GM21381 (cell line): ENCODE measurements around the gene NCOA7.

Source experiments
- ATAC-seq: cut with Tn5 transposase; IDR thresholded peaks from one replicate; pipeline ENCODE4 v1.9.1; 2021; ENCODE audit warnings: mild to moderate bottlenecking, moderate library complexity; ENCODE audit not compliant: unreplicated experiment

Gene NCOA7, protein sequence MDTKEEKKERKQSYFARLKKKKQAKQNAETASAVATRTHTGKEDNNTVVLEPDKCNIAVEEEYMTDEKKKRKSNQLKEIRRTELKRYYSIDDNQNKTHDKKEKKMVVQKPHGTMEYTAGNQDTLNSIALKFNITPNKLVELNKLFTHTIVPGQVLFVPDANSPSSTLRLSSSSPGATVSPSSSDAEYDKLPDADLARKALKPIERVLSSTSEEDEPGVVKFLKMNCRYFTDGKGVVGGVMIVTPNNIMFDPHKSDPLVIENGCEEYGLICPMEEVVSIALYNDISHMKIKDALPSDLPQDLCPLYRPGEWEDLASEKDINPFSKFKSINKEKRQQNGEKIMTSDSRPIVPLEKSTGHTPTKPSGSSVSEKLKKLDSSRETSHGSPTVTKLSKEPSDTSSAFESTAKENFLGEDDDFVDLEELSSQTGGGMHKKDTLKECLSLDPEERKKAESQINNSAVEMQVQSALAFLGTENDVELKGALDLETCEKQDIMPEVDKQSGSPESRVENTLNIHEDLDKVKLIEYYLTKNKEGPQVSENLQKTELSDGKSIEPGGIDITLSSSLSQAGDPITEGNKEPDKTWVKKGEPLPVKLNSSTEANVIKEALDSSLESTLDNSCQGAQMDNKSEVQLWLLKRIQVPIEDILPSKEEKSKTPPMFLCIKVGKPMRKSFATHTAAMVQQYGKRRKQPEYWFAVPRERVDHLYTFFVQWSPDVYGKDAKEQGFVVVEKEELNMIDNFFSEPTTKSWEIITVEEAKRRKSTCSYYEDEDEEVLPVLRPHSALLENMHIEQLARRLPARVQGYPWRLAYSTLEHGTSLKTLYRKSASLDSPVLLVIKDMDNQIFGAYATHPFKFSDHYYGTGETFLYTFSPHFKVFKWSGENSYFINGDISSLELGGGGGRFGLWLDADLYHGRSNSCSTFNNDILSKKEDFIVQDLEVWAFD

DNA sequence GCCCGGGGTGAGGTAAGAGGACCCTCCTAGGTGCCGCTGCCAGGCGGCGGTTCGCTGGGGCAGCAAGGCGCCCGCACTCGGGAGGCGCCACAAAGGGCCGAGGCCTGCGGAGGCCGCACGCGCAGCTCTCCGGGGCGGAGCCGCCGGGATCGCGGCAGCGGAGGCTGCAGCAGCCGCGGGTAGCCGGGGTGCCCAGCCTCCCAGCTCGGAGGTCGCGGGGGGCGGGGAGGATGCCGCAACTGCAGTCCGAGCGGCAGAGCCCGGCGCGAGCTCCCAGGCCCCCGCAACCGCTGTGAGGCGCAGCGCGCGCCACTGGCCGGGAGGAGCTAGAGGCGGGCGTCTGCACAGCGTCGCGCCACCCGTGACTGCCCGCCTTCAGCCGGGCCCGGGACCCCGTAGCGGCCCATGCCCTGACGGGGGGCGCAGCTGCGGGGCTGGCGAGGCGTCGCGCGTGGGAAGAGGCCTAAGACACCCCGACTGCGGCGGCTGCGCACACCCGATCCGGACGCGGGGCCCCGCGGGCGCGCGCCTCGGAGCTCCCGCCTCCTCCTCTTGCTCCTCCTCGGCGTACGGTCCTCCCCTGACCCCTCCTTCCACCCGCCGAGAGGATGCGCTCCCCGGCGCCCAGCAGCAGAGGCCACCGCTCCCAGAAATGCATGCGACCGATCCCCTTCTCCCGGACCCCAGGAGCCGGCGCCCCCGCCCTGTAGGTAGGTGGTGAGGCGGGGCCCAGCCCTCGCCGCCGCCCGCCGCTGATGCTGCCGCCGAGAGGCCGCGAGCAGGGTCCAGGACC, at the start of gene NCOA7:
NCOA7 (plus strand) TSS at position 603 of the 793 bp plus-strand sequence. CDS start 24,395 bp downstream, outside the sequence.
- peak; percentile 78 for ATAC-seq

DNA sequence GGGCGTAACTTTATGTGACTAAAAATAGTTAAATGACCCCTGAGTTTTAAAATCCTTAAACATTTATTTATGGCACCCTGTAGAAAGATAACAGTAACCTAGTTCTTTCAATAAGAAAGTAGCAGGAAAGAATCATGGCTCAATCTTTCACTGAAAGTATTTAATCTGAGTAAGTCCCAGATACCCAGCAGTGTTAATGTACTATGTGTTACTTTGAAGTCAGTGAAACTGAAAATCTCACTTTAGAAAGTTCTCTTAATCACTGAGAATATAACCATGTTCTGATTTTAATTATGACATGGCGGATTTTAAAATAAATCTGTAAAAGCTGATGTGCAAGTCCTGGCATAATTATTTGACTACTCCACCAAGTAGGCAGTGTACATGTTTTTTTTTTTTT, 49.4 kb upstream of the NCOA7 start:
- ATAC-seq, result no peak

DNA sequence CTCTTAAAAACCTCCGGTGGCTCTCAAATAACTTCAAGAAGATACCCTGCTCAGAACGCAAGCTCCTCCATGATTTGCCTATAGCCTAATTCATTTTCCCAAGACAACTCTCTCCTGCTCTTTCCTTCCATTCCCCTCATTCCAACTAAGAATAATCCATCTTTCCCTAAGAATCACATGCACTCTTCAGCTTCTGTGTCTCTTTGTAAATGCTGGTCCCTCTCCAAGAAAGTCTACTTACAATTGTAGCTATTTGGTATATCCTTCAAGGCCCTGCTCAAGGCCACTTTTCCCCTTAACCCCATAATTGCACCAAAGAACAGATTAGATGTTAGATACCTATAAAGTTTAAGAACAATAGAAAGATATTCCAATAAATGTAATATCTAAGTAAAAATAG, 48.7 kb upstream of the NCOA7 start:
- no peak for ATAC-seq

DNA sequence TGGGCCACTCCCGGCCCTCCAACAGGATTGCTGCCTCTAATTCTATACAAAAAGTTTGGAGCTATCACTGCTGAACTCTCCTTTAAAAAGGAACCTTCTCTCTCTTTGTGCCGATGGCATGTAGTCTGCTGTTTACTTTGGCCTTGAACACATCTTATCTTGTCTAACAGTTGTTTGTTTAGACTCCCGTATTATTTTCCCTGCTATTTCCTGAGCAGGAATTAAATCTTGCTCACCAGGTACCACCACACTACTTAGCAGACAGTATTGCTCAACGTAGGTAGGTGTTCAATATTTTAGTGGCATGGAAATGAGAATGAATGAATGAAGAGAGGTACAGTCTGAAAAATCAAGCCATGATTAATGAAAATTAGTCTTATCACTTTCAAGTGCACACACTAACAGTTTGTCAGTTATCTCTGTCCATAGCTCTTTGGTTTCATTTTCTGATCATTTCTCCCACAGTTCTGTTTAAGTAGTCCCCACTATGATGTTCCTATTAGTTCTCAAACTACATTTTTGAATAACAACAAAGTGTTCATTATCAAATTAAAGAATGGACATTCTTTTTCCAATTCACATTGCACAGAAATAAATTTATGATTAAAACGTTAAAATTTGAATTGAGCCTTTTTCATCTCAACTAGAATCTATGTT, 48.2 kb upstream of the NCOA7 start:
- ATAC-seq, result no peak

DNA sequence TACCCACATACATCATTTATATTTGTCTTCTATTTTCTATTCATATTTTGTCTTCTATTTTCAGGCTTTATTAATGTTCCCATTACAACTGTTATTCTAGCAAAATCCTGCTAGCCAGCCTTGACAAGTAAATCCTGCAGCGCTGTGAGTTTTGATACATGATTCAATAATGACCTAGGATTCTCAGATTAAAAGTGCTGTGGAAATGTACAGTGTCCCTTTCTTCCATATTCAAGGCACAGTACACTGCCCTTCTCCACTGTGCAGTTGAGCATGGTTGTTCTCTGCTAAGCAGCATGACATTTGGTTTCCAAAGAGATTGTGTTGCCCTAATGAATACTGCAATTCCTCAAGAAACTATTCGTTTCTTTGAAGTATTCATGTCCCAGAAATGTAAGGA, 47.2 kb upstream of the NCOA7 start:
- ATAC-seq, result no peak

DNA sequence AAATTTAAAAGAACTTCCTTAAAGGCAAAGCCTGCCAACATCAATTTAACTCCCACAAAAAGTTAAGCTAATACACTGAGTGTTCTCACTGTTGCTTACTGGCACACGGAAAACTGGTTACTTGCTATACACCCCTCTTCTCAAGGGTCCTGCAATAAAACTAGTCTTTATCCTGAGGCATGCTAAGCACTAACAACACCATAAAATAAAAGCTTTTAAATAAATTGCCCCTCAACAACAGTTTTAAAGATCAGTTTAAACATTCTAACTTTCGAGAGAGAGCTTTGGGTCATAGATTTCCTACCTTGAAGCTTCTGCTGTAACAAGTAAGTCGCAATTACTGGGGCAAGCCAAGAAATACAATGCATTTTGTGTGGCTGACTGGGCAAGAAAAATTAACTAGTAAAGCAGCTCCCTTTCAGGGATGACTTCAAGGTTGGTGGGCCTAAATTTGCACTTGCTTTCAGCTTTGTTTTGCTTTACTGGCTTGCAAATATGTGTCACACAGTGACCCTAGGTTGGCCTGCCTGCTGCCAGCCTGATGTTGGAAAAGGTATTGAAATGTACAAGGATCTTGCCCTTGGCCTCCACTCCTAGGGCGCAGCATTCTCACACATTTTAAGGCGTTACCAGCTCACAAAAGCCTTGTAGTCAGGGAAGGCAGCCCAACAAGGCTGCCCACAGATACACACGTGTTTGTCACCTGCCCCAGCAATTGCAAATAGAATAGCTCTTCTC, 45.3 kb upstream of the NCOA7 start:
- ATAC-seq, result no peak

DNA sequence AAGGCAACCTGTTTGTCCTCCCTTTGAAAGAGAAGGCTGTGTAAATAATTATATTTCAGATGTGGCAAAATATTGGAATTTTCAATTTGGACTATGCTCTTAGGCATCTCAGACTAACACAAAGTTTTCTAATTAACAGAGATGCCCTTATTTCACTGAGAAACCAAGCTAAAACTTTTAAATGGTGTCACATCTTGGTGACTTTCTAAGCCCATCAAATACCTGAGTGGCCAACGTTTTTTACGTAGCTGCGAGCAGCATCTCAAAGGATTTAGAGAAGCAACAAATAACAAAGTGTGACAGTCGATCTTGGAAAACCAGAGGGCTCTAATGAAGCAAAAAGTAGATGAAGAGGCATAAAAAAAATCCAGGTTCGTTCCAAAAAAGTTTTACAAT, 44.7 kb upstream of the NCOA7 start:
- ATAC-seq, result no peak

DNA sequence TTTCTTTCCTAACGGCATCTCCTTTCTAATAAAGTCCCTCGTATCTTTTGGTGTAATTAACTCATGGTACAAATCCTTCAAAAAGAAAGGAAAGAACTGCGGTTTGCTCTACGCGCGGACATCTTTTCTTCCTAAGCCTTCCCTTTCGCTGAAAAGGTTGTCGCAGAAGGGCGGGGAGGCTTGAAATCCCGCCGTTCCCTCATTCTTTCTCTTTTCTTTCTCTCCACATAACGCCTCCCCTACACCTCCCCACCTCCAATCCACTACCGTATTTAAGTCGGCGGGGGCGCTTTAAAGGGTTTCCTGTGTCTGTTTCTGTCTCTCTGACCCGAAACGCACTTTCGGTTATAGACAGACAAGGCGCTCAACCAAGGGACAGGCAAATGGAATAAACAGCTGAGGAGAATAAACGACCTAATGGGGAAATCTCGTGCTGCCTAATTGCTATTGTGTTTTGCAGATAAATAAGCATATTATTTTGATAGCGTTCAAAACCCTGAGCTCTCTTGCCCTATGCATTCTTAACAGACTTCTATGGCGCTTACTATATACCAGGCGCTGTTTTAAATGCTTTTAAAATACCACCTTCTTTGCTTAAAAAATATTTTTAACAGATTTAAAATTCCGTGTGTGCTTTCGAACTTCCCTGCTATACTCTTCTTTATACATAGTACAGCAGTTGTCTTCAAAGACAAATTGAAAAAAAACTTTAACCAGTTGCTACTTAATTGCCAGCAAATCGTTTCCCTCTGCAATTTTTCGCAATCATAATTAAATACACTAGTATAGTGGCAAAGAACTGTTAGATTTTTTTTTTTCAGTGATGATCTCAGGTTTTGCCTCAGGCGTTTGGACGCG, 43.8 kb upstream of the NCOA7 start:
- peak; percentile 50 for ATAC-seq

DNA sequence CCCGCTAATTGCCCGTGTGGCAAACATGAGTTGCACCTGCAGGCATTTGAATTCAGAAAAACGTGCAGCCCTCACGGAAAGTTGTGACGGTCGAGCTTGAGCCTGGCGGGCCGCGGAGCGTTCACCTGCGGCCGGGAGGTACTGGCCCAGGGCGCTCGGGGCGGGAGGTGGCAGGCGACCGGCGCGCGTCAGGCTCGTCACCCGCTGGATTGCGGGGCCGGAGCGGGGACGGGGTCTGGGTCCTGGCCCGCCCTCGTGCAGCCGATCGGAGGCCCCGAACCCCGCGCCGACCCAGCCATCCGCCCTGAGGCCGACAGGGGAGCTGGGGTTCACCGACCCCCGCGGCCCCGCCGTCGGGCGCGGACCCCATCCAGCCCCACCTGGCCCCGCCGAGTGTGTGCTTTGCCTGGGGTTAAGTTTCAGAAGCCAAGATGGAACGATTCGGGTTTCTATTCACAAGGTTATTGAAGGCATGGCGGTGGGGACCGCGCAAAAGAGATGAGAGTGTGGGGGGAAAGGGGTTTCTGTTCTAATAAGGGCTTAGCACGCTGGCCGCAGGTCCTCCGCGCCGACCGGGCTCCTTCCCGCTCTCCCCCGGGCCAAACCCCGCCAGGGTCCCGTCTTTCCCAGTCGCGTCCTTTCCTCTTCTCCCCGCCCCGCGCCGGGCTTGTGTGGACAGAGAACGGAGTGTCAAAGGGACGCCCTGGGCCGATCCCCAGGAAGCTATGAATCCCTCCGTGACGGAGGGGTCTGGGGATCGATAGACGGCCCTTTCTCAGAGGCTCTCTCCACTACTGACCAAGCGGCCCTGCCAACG, 43.0 kb upstream of the NCOA7 start:
- ATAC-seq, result no peak

DNA sequence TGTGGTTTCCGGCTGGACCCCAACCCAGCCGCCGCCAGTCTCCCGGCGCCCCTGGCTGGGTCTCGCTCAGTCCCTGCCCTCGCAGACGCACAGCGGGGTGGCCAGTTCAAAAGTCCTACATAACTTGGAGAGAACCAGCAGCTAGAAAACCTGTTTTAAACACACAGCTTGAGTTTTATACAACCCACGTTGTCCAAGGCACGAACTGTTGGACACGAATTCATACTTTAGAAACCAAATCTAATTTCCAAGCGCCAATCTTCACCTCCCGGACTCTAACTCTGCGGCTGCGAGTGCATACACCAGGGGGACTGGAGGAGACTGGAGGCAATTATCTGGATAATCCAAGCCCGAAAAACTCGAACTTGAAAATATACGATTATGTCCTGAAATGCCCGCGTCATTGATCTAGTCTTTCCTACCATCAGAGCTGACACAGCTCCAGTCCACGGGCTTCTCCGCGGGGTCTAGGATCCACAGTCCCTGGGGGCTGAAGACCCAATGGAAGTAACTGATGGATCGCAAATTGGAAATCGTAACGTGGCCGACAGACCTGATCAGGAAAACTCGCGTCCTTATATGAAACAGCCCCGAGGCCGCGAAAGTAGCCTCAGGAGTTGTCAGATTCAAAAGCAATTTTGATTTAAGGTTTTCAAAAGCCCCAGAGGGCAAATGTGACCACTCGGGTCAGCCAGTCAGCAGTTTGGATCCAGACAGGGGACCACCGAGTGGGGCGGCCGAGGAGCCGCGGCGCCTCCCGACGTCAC, 42.2 kb upstream of the NCOA7 start:
- ATAC-seq, result no peak

DNA sequence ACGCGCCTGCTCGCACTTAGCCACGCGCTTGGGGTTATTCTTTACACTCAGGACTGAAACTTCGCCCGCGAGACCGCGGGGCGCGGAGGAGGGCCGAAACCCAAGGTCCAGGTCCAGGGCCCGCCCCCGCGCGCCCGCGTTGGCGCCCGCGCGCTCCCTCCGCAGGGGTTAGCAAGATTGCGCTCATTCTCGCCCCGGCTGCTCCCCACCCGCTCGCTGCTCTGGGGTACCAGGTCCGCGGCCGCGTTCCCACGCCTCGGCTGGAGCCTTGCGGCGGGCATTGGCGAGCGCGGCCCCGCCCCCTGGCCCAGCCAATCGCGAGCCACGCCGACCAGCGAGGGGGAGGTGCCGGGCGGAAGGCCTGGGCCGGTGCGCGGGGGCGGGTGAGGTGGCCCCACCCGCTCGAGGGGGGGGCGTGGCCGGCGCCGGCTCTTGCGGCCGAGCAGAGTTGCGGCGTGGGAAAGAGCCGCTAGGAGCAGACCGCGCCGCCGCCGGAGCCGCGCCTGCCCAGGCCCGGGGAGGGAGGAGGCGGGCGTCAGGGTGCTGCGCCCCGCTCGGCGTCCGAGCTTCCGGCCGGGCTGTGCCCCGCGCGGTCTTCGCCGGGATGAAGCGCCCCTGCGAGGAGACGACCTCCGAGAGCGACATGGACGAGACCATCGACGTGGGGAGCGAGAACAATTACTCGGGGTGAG, 41.4 kb upstream of the NCOA7 start, which contains the start of gene HEY2:
HEY2 (plus strand) TSS at position 460 of the 692 bp plus-strand sequence; CDS start at position 605, 145 bp downstream.
- ATAC-seq, result peak; percentile 85

DNA sequence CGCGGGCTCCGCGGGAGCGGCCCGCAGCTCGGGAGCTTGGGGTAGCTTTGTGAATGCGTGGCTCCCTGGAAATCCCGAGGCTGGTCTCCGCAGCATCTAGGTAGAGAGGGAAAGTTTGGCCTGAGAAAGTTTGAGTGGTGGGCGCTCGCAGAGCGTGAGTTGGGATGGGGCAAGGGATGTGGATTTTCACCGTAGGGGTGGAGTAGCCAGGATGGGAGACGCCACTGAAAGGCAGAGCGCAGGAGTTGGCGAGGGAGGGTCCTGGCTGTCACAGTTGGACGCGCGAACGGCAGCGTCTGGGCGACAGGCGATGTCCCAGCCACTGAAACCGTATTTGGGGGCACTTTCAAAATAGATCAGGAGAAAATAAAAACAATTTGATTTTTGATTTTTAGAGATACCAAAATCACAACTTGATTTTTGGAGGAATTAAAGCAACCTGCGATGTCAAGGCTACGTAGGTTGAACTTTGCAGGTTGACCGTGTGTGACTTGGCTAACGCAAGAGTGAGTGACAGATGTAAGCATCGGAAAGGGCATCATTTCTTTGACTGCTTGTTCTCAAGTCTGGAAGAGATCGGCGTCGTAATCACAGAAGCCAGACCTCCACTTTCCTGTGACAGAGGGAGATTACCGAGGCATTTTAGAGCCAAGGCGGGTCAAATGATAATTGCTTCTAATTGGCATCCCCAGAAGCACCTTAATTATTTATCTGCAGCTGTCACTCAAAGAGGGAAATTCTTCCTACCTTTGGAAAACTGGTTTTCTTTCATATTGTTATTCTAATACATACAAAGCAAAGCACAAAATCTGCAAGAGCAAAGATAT, 40.7 kb upstream of the NCOA7 start:
- ATAC-seq, result no peak

DNA sequence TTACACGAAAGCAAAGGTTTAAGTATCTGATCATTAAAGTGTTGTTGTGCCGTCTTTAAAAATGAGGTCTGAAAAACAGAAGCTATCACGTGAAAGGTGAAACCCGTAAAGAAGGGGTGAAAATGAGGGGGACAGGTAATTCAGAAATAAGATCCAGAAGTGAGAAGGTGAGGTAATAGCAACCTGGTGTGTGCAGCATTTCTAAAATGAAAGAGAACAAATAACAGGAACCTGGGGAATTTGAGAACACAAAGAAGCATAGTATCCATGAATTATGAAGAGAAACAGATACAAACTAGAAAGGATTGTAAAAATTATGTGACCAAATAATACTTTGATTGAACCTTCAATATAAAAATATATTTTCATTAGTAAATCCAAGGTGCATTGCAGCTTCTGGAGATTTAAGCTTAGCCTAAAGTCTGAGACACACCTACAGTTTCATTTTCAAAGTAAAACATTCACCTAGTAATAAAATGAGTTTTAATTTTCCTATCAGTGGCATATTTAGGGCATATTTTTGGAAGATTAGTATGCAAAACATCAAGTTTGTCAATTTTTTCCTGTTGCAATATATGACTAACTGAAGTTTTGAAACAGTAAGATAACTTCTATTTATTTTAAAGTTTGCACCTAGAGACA, 39.9 kb upstream of the NCOA7 start:
- no peak for ATAC-seq

DNA sequence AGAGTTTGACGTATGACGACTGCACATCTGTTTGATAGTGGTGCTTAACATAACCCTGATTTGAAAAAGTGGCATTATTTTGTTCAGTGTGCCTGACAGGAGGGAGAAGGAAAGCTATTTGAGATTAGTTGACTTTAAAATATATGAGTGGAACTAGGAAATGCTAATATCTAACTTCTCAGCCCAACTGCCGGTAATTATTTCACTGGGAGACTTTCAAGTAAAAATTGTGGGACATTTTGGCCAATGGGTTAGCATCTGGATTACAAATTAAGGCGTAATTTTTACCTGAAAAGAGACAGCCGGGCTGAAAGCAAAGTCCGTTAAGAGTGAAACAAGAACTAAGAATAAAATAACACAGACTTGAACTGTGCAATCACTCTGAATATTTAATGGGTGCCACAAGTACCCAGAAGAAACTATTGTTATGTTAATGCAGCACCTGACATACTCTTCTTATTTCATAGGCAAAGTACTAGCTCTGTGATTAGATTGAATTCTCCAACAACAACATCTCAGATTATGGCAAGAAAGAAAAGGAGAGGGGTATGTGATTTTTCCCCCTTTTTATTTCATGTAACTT, 39.3 kb upstream of the NCOA7 start:
- no peak for ATAC-seq

DNA sequence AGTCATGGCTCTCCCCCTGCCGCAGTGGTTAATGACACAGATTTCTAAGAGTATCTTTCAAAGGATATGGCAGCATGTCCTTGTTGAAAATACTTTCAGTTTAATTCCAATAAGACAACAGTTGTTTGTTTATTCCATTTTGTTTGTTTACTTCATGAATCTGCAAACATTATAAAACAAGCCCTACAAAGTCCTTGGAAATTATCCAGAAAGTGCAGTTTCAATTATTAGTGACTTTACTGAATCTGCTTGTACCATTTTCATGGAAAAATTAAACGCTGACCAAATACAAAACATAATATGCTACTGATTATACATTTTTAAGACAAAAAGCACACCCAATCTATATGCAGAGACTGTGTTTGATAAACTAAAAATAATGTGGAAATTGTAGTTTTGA, 38.0 kb upstream of the NCOA7 start:
- ATAC-seq, result no peak
